GM18873 (cell line): ENCODE results near the gene PIGV.
"Not testable (repeated sequence)": the region's sequence is repeated elsewhere in the genome, so short reads cannot be mapped to it uniquely, and the experiment has no call there.

ENCODE experiments used
- ATAC-seq: cut with Tn5 transposase; IDR thresholded peaks from one replicate; pipeline ENCODE4 v1.9.1; 2021; ENCODE audit warnings: mild to moderate bottlenecking, moderate library complexity, moderate number of reproducible peaks; ENCODE audit not compliant: unreplicated experiment, low FRiP score

PIGV gene

GRCh38 chr1:26790551-26790953 lies 2.8 kb downstream of the PIGV start:
- ATAC-seq, result no peak

DNA sequence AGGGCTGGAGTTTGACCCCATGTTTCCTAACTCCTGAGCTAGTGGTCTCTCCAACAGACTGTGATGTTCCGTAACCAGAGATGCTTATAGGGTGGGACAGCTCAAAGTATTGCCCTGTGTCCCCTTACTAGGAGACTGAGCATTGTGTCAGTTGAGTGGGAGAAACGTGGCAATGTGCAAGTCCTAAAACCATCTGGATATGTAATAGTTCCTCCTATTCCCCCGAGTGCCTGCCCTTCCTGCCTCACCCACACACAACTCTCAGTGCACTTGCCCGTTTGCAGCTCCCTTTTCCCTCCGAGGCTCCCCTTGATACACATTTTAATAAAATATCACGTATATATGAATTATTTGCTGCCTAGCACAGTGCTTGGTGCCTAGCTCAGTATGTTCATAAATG lies 3.4 kb downstream of the PIGV start:
- ATAC-seq, result no peak

GRCh38 chr1:26791626-26792025 lies 3.9 kb downstream of the PIGV start:
- ATAC-seq, result no peak

GRCh38 chr1:26792924-26793323 lies 5.2 kb downstream of the PIGV start:
- no peak for ATAC-seq

- ATAC-seq, result no peak
Observed at GRCh38 chr1:26794391-26794790, 6.6 kb downstream of the PIGV start.

DNA sequence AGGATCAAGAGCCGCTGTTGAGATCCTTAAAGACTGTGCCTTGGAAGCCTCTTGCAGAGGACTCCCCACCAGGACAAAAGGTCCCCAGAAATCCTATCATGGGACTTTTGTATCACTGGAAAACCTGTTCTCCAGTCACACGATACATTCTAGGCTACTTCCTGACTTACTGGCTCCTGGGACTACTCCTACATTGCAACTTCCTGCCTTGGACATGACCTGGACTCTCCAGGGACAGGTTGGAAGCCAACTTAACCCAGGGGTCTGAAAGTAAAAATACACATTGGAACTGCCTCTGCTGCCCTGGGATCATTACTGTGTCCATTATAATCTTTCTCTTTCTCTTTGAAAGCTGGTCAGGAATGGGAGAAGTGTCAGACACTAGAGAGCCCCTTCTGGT lies 9.9 kb downstream of the PIGV start:
- no peak for ATAC-seq

DNA sequence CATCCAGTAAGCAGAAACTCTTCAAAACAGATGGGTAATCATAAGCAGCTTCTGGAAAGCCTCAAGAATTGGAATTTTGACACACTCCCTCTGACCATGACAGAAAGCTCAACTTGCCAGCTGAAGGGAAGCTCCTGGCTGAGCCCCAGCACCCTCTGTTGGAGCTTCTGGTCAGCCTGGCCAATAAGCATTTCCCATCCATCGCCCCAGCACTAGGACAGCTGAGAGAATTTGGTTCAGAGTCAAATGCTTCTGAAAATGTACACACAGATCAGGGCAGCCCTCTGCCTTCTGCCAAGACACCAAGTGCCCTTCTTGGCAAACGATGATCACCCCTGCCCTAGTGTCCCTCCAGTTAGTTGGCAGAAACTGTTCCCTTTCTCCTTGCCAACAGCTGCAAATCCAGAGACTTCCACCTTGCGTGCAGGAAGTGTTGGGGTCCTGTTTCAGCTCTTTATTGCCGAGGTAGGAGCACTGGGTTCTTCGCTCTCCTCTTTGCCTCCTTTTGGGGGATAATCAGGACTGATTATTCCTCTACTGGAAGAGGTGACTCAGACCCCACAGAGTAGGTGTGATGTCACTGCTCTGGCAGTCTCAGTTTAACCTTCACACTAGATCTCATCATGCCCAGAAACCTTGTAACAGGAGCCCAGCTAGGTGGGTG lies 11.9 kb downstream of the PIGV start:
- ATAC-seq, result no peak

DNA sequence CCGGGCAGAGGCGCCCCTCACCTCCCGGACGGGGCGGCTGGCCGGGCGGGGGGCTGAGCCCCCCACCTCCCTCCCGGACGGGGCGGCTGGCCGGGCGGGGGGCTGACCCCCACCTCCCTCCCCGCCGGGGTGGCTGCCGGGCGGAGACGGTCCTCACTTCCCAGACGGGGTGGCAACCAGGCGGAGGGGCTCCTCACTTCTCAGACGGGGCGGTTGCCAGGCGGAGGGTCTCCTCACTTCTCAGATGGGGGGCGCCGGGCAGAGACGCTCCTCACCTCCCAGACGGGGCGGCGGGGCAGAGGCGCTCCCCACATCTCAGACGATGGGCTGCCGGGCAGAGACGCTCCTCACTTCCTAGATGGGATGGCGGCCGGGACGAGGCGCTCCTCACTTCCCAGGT lies 16.2 kb downstream of the PIGV start:
- ATAC-seq, result not testable (repeated sequence)

- ATAC-seq, result not testable (repeated sequence)
Observed at GRCh38 chr1:26810105-26810504, 22.4 kb downstream of the PIGV start.

DNA sequence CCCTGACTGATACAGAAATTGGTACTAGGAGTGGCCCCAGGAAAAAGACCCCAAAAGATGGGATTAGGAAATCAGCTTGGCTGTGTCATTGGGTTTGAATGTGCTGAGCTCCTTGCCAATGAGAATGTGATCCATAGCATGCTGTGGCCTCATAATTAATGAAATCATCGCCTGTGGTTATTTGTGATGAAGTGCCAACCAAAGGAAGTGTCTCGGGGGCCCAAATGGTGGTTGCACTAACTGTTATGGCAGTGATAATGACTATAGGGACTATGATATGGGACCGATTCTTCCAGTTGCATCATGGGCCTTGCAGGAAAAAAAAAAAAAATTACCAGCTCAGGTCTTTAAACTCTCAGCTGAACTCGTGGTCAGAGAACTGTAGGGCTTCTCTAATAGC lies 23.3 kb downstream of the PIGV start:
- no peak for ATAC-seq

GRCh38 chr1:26811708-26812107 lies 24.0 kb downstream of the PIGV start:
- no peak for ATAC-seq

GRCh38 chr1:26814377-26814776 lies 26.6 kb downstream of the PIGV start:
- no peak for ATAC-seq

DNA sequence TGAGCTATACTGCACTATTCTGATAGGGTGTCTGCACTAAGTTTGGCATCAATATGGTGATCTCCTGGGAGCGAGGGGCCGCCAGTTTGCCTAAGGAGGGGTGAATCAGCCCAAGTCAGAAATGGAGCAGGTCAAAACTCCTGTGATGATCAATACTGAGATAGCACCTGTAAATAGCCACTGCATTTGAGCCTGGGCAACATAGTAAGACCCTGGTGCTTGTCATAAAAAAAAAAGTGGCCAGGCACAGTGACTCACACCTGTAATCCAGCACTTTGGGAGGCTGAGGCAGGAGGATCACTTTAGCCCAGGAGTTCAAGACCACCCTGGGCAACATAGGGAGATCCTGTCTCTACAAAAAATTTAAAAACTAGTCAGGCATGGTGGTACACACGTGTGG lies 27.1 kb downstream of the PIGV start:
- ATAC-seq, result no peak

DNA sequence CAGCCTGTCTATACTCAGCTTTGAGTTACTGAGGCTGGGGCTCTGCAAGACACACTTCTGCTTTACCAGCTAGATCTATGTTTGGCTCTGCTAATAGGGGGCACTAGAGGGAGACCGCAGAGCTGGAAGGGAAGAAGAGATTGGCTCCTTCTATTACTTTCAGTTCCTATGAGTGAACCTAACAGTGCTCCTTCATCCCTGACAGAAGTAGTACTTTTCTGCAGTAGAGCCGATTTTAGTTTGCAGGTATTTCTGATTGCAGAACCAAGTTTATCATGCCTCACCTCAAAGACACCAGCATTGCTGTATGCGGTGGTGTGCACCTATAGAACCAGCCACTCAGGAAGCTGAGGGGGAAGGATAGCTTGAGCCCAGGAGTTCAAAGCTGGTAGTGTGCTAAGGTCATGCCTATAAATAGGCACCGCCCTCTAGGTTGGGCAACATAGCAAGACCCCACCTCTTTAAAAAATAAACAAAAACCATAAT lies 33.1 kb downstream of the PIGV start:
- ATAC-seq, result no peak

GRCh38 chr1:26822737-26823395 lies 35.1 kb downstream of the PIGV start:
- no peak for ATAC-seq

DNA sequence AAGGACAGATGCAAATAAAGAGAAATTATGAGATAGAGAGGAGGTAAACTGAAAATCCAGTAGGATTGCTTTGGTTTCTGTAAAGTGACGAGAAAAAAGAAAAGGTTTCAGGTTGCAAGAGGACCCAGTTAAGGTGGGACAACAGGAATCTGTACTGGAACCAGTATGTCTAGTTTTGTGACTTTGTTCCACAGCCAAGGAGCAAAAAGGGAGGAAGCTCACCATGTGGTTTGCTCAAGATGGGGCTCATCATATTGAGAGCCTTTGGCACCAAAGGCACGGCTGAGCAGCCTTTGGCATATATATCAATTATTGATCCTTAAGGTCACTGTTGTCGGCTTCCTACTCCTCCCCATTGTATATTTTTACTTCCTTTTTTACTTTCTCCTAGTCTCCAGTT lies 37.0 kb downstream of the PIGV start:
- ATAC-seq, result no peak

DNA sequence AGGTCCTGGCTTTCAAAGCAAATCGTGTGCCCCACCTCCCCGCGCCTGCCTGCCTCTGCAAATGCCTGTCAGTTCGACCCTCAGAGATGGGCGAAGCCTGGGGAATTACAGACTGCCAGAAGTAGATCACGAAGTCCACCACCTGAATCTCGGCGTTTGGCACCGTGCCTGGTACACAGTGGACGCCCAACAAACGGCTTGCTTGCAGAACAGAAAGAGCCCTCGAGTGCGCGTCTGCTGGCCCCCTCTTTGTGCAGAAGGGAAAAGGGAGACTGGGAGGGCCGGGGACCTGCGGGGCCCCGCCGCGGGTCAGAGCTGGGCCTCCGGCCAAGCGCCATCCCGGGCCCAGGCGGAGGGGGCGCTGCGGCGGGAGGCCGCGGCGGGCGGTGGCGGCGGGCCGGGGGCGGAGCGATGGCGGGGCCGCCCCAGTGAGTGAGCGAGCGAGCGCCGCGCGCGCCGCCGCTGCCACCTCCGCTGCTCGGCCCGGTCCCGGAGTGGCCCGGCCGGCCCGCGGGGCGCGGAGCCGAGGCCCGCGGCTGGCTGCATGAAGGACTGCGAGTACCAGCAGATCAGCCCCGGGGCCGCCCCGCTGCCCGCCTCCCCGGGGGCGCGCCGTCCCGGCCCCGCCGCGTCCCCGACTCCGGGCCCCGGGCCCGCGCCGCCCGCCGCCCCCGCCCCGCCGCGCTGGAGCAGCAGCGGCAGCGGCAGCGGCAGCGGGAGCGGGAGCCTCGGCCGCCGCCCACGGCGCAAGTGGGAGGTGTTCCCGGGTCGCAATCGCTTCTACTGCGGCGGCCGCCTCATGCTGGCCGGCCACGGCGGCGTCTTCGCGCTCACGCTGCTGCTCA lies 38.7 kb downstream of the PIGV start, which contains the start of gene ZDHHC18:
TSS of gene ZDHHC18 (plus strand) at position 428 of the 845 bp plus-strand sequence. CDS start at position 545, 117 bp downstream.
- ATAC-seq, result no peak

- ATAC-seq, result no peak
Observed at GRCh38 chr1:26827106-26827604, 39.4 kb downstream of the PIGV start.

DNA sequence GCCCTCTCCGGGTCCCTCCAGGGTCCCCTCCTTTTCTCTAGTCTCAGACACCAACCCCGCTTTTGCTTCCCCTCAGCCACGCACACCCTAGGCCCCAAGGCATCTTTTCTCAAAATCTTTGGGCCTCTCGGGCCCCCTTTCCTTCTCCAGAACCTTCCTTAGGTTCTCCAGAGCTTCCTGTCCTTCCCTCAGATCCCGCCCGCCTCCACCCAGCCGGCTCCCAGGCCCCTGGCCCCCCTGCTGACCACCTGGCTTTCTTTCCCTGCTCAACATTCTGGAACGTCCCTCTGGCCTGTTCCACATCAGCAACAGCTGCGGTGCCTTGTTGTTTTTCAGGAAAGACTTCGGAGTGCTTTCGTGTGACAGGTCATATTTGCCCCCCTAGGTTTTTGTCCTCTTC lies 39.9 kb downstream of the PIGV start:
- no peak for ATAC-seq

- ATAC-seq, result no peak
Observed at GRCh38 chr1:26828411-26828991, 40.8 kb downstream of the PIGV start.
